HTERT RPE-1 (cell line): Measurements from ENCODE around the gene CXCR6.
"Not testable (repeated sequence)": the region's sequence is repeated elsewhere in the genome, so short reads cannot be mapped to it uniquely, and the experiment has no call there.

Source experiments
- in situ Hi-C: fragments of 300-500 bp; cut with MboI; formaldehyde crosslinking; loops from 4 replicates; pipeline ENCODE4 v1.14.3; 2020; ENCODE audit warnings: low sequenced_read_pairs

Gene CXCR6

GRCh38 chr3:45985532-45986302 is 42.5 kb downstream of the CXCR6 start:
- in situ Hi-C loops: no loop called here

GRCh38 chr3:45986303-45986982 is 43.2 kb downstream of the CXCR6 start:
- in situ Hi-C loops: no loop called here

- in situ Hi-C loops: no loop called here
Measured at GRCh38 chr3:45987368-45988291, 44.4 kb downstream of the CXCR6 start.

- in situ Hi-C loops: no loop called here
Measured at GRCh38 chr3:45988362-45988761, 45.1 kb downstream of the CXCR6 start.

- in situ Hi-C loops: no loop called here
Measured at GRCh38 chr3:45988804-45989203, 45.5 kb downstream of the CXCR6 start.

- in situ Hi-C loops: no loop called here
Measured at GRCh38 chr3:45990181-45990580, 46.9 kb downstream of the CXCR6 start.

GRCh38 chr3:45991341-45991740 is 48.1 kb downstream of the CXCR6 start:
- in situ Hi-C loops: no loop called here

GRCh38 chr3:45992133-45992729 is 49.0 kb downstream of the CXCR6 start:
- in situ Hi-C loops: no loop called here

- in situ Hi-C loops: no loop called here
Measured at GRCh38 chr3:45992821-45993221, 49.6 kb downstream of the CXCR6 start.

GRCh38 chr3:45993421-45994027 is 50.3 kb downstream of the CXCR6 start:
- in situ Hi-C loops: no loop called here

- in situ Hi-C loops: no loop called here
Measured at GRCh38 chr3:45994419-45995235, 51.4 kb downstream of the CXCR6 start.

GRCh38 chr3:45995236-45996192 is 52.2 kb downstream of the CXCR6 start, which contains the start of gene FYCO1:
FYCO1 (minus strand) TSS chr3:45995824; CDS start chr3:45984910, 10,914 bp downstream.
- in situ Hi-C loops: no loop called here

- in situ Hi-C loops: not testable (repeated sequence)
Measured at GRCh38 chr3:45997499-45997898, 54.2 kb downstream of the CXCR6 start.

- in situ Hi-C loops: no loop called here
Measured at GRCh38 chr3:45997942-45998341, 54.7 kb downstream of the CXCR6 start.
